Measurements from ENCODE around the gene STEAP3. TPM values are rescaled to one million over a fixed set of nuclear protein-coding genes. Genes with fewer than 3 reads are reported as not detected.
A peak's percentile ranks its signal among the peaks of the same experiment; 100 is the strongest.

STEAP3 gene
- total RNA-seq, 1 experiment from 2014 or later = 24.0 TPM

DNA sequence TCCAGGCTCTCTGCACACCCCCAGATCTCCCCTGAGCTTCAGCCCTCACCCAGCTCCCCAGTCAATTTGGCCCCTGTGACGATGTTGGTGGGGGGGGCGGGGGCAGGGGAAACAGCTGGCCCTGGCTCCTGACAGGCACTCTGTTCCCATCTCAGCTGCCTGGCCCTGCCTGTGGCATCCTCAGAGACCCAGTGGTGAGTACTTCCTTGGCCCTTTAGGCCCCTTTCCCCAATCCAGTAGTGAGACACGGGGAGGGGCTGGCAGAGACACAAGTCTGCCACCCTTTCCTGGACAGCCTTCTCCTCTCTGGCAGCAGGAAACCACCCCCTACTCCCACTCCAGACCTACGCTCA, 45.8 kb upstream of the STEAP3 start:
- CTCF ChIA-PET = no interaction called here

DNA sequence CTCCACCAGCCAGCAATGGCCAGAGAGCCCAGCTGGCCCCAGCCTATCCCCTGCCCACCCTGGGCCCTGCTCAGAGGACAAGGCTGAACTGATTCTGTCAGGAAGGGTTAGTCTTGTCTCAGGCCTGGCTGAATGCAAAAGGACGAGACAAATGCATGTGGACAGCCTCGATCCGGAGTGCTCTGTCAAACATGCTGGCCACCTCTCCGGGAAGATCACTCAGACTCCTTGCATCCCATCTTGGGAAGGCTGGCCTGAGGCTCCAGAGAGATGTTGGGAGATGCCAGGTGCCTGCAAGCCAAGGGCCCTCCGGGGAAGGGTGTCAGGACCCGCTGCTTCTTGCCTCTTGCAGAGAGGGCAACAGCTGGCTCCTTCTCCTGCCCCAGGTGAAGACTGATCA, 44.9 kb upstream of the STEAP3 start:
- peaks cover 9% of the 10 kb centered on the region for H3K4me1 Mint-ChIP-seq
- no peak for TF ChIP-seq CREB1 (CRISPR knock-in tag; IDR thresholded peaks at IDR 0.05)
- no peak overlapping the region for H3K27ac Mint-ChIP-seq
- no peak for DNase-seq (ENCODE audit: low spot score)
- H3K36me3 Mint-ChIP-seq = peaks cover 7% of the 10 kb centered on the region
- H3K9me3 Mint-ChIP-seq = peaks cover 11% of the 10 kb centered on the region
- ChIA-PET CTCF (interaction anchor here (1.0 kb wide), 1 partner anchor 296 kb away, joined by 3 read pairs; no protein-coding TSS in a partner anchor), POLR2A (no interaction called here)
- H3K27me3 Mint-ChIP-seq (ENCODE audit: low read depth) = peaks cover 3% of the 10 kb centered on the region; the same call in 1 of the 2 replicates
- ATAC-seq = no peak
- no peak overlapping the region for H3K4me3 Mint-ChIP-seq

More for the DNA sequence above, 45.8 kb upstream of the STEAP3 start:
- Mint-ChIP-seq H3K9me3 (peaks cover 11% of the 10 kb centered on the region), H3K36me3 (peaks cover 7% of the 10 kb centered on the region), H3K27ac (peak overlapping the region; percentile 16; the same call in 1 of the 2 replicates), H3K4me3 (no peak overlapping the region), H3K4me1 (peaks cover 9% of the 10 kb centered on the region), H3K27me3 (ENCODE audit: low read depth) (peaks cover 3% of the 10 kb centered on the region; the same call in 1 of the 2 replicates)
- ATAC-seq = no peak
- TF ChIP-seq TEAD1 (CRISPR knock-in tag; IDR thresholded peaks at IDR 0.05) (no peak), GRHL2 (CRISPR knock-in tag; IDR thresholded peaks at IDR 0.05; ENCODE audit: insufficient replicate concordance, severe bottlenecking) (no peak), NR3C1 (CRISPR knock-in tag; conservative IDR thresholded peaks at IDR 0.05; ENCODE audit: low read depth) (no peak)
- TF ChIP-seq, protein P1, sequence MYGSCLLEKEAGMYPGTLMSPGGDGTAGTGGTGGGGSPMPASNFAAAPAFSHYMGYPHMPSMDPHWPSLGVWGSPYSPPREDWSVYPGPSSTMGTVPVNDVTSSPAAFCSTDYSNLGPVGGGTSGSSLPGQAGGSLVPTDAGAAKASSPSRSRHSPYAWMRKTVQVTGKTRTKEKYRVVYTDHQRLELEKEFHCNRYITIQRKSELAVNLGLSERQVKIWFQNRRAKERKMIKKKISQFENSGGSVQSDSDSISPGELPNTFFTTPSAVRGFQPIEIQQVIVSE (CRISPR knock-in tag; IDR thresholded peaks at IDR 0.05; ENCODE audit: borderline replicate concordance) = no peak
- TF ChIP-seq, protein P2, sequence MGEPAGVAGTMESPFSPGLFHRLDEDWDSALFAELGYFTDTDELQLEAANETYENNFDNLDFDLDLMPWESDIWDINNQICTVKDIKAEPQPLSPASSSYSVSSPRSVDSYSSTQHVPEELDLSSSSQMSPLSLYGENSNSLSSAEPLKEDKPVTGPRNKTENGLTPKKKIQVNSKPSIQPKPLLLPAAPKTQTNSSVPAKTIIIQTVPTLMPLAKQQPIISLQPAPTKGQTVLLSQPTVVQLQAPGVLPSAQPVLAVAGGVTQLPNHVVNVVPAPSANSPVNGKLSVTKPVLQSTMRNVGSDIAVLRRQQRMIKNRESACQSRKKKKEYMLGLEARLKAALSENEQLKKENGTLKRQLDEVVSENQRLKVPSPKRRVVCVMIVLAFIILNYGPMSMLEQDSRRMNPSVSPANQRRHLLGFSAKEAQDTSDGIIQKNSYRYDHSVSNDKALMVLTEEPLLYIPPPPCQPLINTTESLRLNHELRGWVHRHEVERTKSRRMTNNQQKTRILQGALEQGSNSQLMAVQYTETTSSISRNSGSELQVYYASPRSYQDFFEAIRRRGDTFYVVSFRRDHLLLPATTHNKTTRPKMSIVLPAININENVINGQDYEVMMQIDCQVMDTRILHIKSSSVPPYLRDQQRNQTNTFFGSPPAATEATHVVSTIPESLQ (CRISPR knock-in tag; IDR thresholded peaks at IDR 0.05) = no peak
- POLR2A ChIA-PET = interaction anchor here (0.6 kb wide), 1 partner anchor 37 kb away, joined by 5 read pairs; no protein-coding TSS in a partner anchor
- DNase-seq (ENCODE audit: low spot score) = no peak

DNA sequence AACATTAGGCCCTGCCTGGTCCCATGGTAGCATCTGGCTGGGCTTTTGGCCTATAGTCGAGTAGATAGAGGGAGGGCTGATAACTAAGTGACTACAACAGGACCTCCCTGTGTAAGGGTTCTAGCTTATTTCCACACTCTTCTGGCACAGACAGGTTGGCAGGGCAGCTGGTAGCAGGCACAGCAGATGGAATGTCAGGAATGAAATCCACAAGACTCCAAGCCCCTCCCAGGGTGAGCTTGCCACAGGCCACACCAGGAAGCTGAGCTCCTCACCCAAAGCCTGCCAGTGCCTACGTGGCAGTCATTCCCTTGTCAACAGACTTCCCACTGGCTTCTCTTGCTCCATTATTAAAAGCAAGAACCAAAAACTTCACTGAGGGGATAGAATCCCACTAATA, 44.4 kb upstream of the STEAP3 start:
- no peak overlapping the region for H3K27ac Mint-ChIP-seq
- H3K27me3 Mint-ChIP-seq (ENCODE audit: low read depth) = peaks cover 3% of the 10 kb centered on the region; the same call in 1 of the 2 replicates
- H3K36me3 Mint-ChIP-seq = peaks cover 7% of the 10 kb centered on the region
- DNase-seq (ENCODE audit: low spot score) = no peak
- POLR2A ChIA-PET = no interaction called here
- peaks cover 9% of the 10 kb centered on the region for H3K4me1 Mint-ChIP-seq
- no peak for ATAC-seq
- CTCF ChIA-PET = interaction anchor here (1.0 kb wide), 1 partner anchor 296 kb away, joined by 3 read pairs; no protein-coding TSS in a partner anchor
- peaks cover 11% of the 10 kb centered on the region for H3K9me3 Mint-ChIP-seq
- no peak overlapping the region for H3K4me3 Mint-ChIP-seq
- TF ChIP-seq EMX1 (CRISPR knock-in tag; IDR thresholded peaks at IDR 0.05) (no peak), NFATC4 (CRISPR knock-in tag; IDR thresholded peaks at IDR 0.05) (no peak), RELA (CRISPR knock-in tag; IDR thresholded peaks at IDR 0.05; ENCODE audit: borderline replicate concordance) (no peak), NR2C2 (CRISPR knock-in tag; IDR thresholded peaks at IDR 0.05) (no peak), FOXJ3 (CRISPR knock-in tag; IDR thresholded peaks at IDR 0.05; ENCODE audit: borderline replicate concordance) (no peak), TCF7 (CRISPR knock-in tag; IDR thresholded peaks at IDR 0.05; ENCODE audit: low read depth) (no peak), NR3C1 (CRISPR knock-in tag; conservative IDR thresholded peaks at IDR 0.05; ENCODE audit: low read depth) (no peak), KAT7 (CRISPR knock-in tag; IDR thresholded peaks at IDR 0.05; ENCODE audit: borderline replicate concordance) (no peak), JAZF1 (CRISPR knock-in tag; IDR thresholded peaks at IDR 0.05) (no peak), ZNF671 (CRISPR knock-in tag; IDR thresholded peaks at IDR 0.05) (no peak)
- TF ChIP-seq, protein P3, sequence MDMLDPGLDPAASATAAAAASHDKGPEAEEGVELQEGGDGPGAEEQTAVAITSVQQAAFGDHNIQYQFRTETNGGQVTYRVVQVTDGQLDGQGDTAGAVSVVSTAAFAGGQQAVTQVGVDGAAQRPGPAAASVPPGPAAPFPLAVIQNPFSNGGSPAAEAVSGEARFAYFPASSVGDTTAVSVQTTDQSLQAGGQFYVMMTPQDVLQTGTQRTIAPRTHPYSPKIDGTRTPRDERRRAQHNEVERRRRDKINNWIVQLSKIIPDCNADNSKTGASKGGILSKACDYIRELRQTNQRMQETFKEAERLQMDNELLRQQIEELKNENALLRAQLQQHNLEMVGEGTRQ (CRISPR knock-in tag; IDR thresholded peaks at IDR 0.05) = no peak
- TF ChIP-seq, protein P4, sequence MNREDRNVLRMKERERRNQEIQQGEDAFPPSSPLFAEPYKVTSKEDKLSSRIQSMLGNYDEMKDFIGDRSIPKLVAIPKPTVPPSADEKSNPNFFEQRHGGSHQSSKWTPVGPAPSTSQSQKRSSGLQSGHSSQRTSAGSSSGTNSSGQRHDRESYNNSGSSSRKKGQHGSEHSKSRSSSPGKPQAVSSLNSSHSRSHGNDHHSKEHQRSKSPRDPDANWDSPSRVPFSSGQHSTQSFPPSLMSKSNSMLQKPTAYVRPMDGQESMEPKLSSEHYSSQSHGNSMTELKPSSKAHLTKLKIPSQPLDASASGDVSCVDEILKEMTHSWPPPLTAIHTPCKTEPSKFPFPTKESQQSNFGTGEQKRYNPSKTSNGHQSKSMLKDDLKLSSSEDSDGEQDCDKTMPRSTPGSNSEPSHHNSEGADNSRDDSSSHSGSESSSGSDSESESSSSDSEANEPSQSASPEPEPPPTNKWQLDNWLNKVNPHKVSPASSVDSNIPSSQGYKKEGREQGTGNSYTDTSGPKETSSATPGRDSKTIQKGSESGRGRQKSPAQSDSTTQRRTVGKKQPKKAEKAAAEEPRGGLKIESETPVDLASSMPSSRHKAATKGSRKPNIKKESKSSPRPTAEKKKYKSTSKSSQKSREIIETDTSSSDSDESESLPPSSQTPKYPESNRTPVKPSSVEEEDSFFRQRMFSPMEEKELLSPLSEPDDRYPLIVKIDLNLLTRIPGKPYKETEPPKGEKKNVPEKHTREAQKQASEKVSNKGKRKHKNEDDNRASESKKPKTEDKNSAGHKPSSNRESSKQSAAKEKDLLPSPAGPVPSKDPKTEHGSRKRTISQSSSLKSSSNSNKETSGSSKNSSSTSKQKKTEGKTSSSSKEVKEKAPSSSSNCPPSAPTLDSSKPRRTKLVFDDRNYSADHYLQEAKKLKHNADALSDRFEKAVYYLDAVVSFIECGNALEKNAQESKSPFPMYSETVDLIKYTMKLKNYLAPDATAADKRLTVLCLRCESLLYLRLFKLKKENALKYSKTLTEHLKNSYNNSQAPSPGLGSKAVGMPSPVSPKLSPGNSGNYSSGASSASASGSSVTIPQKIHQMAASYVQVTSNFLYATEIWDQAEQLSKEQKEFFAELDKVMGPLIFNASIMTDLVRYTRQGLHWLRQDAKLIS (CRISPR knock-in tag; IDR thresholded peaks at IDR 0.05; ENCODE audit: borderline replicate concordance) = no peak
- TF ChIP-seq, protein P5, sequence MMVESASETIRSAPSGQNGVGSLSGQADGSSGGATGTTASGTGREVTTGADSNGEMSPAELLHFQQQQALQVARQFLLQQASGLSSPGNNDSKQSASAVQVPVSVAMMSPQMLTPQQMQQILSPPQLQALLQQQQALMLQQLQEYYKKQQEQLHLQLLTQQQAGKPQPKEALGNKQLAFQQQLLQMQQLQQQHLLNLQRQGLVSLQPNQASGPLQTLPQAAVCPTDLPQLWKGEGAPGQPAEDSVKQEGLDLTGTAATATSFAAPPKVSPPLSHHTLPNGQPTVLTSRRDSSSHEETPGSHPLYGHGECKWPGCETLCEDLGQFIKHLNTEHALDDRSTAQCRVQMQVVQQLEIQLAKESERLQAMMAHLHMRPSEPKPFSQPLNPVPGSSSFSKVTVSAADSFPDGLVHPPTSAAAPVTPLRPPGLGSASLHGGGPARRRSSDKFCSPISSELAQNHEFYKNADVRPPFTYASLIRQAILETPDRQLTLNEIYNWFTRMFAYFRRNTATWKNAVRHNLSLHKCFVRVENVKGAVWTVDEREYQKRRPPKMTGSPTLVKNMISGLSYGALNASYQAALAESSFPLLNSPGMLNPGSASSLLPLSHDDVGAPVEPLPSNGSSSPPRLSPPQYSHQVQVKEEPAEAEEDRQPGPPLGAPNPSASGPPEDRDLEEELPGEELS (CRISPR knock-in tag; IDR thresholded peaks at IDR 0.05) = no peak
- TF ChIP-seq, protein P6, sequence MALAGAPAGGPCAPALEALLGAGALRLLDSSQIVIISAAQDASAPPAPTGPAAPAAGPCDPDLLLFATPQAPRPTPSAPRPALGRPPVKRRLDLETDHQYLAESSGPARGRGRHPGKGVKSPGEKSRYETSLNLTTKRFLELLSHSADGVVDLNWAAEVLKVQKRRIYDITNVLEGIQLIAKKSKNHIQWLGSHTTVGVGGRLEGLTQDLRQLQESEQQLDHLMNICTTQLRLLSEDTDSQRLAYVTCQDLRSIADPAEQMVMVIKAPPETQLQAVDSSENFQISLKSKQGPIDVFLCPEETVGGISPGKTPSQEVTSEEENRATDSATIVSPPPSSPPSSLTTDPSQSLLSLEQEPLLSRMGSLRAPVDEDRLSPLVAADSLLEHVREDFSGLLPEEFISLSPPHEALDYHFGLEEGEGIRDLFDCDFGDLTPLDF (CRISPR knock-in tag; IDR thresholded peaks at IDR 0.05) = no peak
- TF ChIP-seq, protein P7, sequence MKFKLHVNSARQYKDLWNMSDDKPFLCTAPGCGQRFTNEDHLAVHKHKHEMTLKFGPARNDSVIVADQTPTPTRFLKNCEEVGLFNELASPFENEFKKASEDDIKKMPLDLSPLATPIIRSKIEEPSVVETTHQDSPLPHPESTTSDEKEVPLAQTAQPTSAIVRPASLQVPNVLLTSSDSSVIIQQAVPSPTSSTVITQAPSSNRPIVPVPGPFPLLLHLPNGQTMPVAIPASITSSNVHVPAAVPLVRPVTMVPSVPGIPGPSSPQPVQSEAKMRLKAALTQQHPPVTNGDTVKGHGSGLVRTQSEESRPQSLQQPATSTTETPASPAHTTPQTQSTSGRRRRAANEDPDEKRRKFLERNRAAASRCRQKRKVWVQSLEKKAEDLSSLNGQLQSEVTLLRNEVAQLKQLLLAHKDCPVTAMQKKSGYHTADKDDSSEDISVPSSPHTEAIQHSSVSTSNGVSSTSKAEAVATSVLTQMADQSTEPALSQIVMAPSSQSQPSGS (CRISPR knock-in tag; IDR thresholded peaks at IDR 0.05; ENCODE audit: borderline replicate concordance, low read depth) = no peak
